Measurements from ENCODE around the gene ITPR1.

The ITPR1 gene

GRCh38 chr3:4765212-4765611 lies 272.1 kb downstream of the ITPR1 start:
- DNase-seq = no peak

GRCh38 chr3:4766263-4766662 lies 273.1 kb downstream of the ITPR1 start:
- DNase-seq = no peak

- DNase-seq = no peak
Observed at GRCh38 chr3:4766716-4767499, 273.8 kb downstream of the ITPR1 start.

- no peak for DNase-seq
Observed at GRCh38 chr3:4768021-4768420, 274.9 kb downstream of the ITPR1 start.

GRCh38 chr3:4768521-4768920 lies 275.4 kb downstream of the ITPR1 start:
- DNase-seq = no peak

GRCh38 chr3:4770561-4770960 lies 277.4 kb downstream of the ITPR1 start:
- no peak for DNase-seq

- no peak for DNase-seq
Observed at GRCh38 chr3:4771243-4771642, 278.1 kb downstream of the ITPR1 start.

- DNase-seq = no peak
Observed at GRCh38 chr3:4772171-4772804, 279.1 kb downstream of the ITPR1 start.

- DNase-seq = no peak
Observed at GRCh38 chr3:4772858-4773257, 279.7 kb downstream of the ITPR1 start.

GRCh38 chr3:4773583-4773982 lies 280.4 kb downstream of the ITPR1 start:
- no peak for DNase-seq

GRCh38 chr3:4774531-4774930 lies 281.4 kb downstream of the ITPR1 start:
- DNase-seq = no peak

- no peak for DNase-seq
Observed at GRCh38 chr3:4776399-4776979, 283.3 kb downstream of the ITPR1 start.

- DNase-seq = no peak
Observed at GRCh38 chr3:4776980-4777581, 283.9 kb downstream of the ITPR1 start.

- DNase-seq = no peak
Observed at GRCh38 chr3:4778119-4778518, 285.0 kb downstream of the ITPR1 start.

- DNase-seq = no peak
Observed at GRCh38 chr3:4778740-4779139, 285.6 kb downstream of the ITPR1 start.

- DNase-seq = no peak
Observed at GRCh38 chr3:4780545-4780957, 287.4 kb downstream of the ITPR1 start.

- DNase-seq = no peak
Observed at GRCh38 chr3:4782095-4782494, 288.9 kb downstream of the ITPR1 start.

GRCh38 chr3:4785551-4785950 lies 292.4 kb downstream of the ITPR1 start:
- no peak for DNase-seq

GRCh38 chr3:4786431-4786830 lies 293.3 kb downstream of the ITPR1 start:
- no peak for DNase-seq

- no peak for DNase-seq
Observed at GRCh38 chr3:4791358-4791757, 298.2 kb downstream of the ITPR1 start.

GRCh38 chr3:4793311-4793710 lies 300.2 kb downstream of the ITPR1 start:
- DNase-seq = no peak

- no peak for DNase-seq
Observed at GRCh38 chr3:4794331-4794730, 301.2 kb downstream of the ITPR1 start.

GRCh38 chr3:4794798-4795197 lies 301.6 kb downstream of the ITPR1 start:
- no peak for DNase-seq

GRCh38 chr3:4795905-4796304 lies 302.8 kb downstream of the ITPR1 start:
- DNase-seq = no peak
